Adipose tissue (tissue), 3 donors: Measurements from ENCODE around the gene VWA8. TPM values are rescaled to one million over a fixed set of nuclear protein-coding genes. Genes with fewer than 3 reads are reported as not detected.
"Not testable (repeated sequence)": the region's sequence is repeated elsewhere in the genome, so short reads cannot be mapped to it uniquely, and the experiment has no call there.

Experiments used
- H3K27ac ChIP-seq: one replicate; pipeline ENCODE4 v1.5.1; 2013; ENCODE audit warnings: low read depth, low read length
- WGBS, 3 donors: extraction: QIAGEN DNeasy Blood & Tissue Kit; methylation state at CpG; one replicate each; pipeline ENCODE4 v1.1.7; 2013; 5-methylcytosine and 5-hydroxymethylcytosine counted together
- polyA plus RNA-seq, 3 donors: library from polyadenylated mRNA; stranded (reverse); fragments of 200-250 nt; gene quantifications; one replicate each; pipeline ENCODE4 v1.2.3, GENCODE V29; 2013
- donor health status: healthy with polysubstance abuse.
- donor health status: Bipolar disorder and iron deficiency.
- donor health status: healthy.

VWA8 gene
- polyA plus RNA-seq, 3 donors = 4.5 to 7.7 (median 5.1) TPM

DNA sequence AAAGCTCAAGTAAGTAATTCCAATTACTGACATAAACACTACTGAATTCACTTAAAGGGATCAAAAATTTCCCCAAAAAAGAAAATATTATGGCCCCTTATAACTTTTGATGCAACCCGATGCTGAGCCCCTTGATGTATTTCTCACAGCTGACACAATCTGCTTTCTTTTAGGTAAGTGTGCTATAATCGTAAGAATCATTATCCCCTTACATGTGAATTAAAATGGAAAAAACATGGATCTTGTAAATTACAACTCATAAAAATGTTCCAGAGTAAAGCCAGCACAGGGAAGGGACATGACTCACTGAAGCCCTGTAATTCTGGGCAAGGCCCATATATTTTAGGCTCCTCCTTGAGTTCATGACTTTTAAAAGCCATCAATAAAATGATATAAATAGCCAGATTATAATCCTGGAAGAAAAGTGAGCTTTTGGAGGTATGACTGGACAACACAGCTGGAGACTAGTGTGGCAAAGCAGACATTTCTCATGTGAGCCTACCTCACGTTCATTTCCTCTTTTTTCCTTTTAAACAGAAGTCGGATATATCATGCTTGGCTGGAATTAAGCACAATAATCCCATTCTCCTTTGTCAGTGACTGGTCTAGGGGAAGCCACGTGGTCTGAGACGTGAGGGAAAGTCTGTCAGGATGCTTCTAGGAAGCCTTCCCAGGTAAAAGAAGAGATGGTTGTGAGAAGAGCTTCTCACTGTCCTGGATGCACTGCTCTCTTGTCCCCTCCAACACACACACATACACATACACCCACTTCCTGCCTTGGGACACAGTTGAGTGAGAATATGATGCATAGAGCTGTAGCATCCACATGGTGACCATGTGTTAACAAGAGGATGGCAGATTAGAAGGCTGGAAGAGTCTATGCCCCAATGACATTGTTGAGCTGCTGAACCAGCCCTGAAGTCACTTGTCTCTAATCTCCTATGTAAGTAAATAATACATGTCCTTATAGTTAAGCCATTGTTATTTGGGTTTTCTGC lies 338.2 kb downstream of the VWA8 start:
- no peak overlapping the region for H3K27ac ChIP-seq
- WGBS, 3 donors = 65 to 80% (median 67%) methylated on average over 6 of the region's 6 CpGs

- H3K27ac ChIP-seq = no peak overlapping the region
- 79 to 82% (median 80%) methylated on average over 5 of the region's 5 CpGs for WGBS, 3 donors
Observed at GRCh38 chr13:41621716-41622431, 339.0 kb downstream of the VWA8 start.

- 97 to 99% (median 97%) methylated on average over 5 of the region's 5 CpGs for WGBS, 3 donors
- H3K27ac ChIP-seq = not testable (repeated sequence)
Observed at GRCh38 chr13:41617633-41618032, 343.3 kb downstream of the VWA8 start.

DNA sequence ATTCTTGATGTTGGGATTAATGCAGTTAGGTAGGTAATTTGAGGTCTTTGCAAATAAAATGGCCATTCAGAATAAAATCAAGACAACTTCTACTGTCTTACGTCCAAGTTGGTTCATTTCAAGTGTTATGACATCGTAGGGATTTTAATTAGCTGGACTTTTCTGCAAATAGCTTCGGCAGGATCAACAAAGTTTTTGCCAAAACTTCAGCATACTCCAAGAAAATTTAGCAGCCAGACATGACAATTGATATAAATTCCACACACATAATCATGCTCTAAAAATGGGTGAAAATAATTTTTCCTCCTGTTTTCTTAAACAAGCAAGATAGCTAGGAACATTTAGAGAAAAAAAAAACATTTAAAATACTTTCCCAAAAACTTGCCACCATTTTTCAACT lies 344.8 kb downstream of the VWA8 start:
- 78 to 90% (median 80%) methylated on average over 3 of the region's 3 CpGs for WGBS, 3 donors
- no peak overlapping the region for H3K27ac ChIP-seq

DNA sequence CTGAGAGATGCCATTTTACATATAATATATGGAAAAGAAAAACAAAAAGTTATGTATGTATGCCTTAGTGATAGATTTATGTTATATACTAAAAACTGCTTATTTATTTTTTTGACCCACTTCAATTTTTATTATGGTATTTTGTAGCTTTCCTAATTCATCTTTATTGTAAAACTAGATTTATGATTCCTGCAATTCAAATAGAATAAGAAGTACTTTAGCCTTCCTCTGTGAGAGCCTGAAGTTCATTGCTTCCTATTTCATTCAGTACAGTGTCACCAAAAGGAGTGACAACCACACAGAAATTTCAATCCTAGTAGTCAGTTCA lies 345.4 kb downstream of the VWA8 start:
- H3K27ac ChIP-seq = no peak overlapping the region

- WGBS, 3 donors = 75 to 93% (median 81%) methylated on average over 7 of the region's 7 CpGs
- H3K27ac ChIP-seq = no peak overlapping the region
Observed at GRCh38 chr13:41614671-41615527, 346.0 kb downstream of the VWA8 start.

DNA sequence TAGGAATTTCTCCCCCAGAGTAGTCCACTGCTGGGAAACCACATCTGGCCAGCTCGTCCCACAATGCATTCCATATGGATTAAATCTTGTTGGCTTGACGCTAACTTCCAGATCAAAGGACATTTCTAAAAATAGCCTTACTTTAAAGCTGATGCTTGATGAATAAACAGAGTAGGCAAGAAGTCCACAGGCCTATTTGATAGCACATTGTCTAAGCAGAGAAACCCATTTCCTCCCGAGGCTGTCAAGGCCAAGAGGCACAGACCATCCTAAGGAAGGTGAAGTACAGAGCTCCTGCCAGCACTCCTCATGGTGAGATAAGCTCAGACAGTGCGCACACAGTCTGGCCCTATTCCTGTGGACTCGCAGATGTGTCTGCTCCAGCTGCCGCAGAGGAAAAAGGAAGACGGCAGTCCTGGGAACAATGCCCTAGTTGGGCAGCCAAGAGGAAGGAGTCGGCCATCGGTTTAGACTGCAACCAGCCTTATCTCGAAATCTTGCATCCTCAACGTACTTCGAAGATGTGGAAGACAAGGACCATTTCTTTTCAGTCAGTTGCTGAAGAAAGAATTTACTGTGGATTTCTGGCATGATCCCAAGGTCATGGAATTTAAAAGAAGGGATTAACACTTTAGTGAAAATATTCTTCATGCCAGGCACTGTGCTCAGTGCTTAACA lies 346.8 kb downstream of the VWA8 start:
- WGBS, 3 donors = 31 to 52% (median 45%) methylated on average over 12 of the region's 12 CpGs

DNA sequence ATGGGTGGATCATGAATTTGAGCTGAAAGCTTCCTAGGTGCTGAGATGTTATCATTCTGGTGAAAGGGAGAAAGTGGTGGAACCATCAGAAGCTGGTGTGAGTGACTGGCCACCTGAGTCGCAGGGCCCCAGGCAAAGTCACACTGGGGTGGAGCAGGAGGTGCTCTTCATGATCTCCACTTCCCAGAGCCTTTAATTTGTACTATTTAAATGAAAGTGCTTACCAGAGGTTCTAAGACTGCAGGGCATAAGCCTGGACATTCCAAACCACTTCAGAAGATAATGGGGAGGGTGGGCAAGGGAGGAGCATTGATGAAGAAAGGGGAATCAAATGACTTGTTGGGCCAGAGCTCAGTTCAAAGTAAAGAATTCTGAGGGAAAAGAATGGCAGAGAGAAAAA lies 347.4 kb downstream of the VWA8 start:
- 88 to 92% (median 92%) methylated on average over 1 of the region's 1 CpG for WGBS, 3 donors
- H3K27ac ChIP-seq = no peak overlapping the region

More for the DNA sequence above, 346.8 kb downstream of the VWA8 start:
- no peak overlapping the region for H3K27ac ChIP-seq

- WGBS, 3 donors = 93 to 97% (median 94%) methylated on average over 8 of the region's 8 CpGs
- no peak overlapping the region for H3K27ac ChIP-seq
Observed at GRCh38 chr13:41611385-41611784, 349.5 kb downstream of the VWA8 start.

DNA sequence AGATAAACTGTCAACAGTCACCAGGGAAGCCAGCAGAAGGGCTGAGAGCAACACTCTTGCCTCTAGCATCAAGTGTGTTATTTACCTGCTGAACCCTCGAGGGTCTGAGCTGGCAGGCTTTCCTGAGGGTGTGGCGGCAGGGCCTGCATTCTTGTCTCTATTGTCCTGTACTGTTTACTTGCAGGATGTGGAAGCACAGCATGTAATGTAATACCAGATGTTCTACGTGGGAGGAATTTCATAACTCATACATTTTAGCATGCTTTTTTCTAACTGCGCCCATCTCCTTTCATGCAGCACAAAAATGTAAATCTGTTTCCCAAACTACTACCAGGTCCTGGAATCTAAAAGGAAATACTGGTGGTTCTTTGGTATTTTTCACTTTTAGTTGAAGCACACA lies 350.5 kb downstream of the VWA8 start:
- H3K27ac ChIP-seq = no peak overlapping the region

DNA sequence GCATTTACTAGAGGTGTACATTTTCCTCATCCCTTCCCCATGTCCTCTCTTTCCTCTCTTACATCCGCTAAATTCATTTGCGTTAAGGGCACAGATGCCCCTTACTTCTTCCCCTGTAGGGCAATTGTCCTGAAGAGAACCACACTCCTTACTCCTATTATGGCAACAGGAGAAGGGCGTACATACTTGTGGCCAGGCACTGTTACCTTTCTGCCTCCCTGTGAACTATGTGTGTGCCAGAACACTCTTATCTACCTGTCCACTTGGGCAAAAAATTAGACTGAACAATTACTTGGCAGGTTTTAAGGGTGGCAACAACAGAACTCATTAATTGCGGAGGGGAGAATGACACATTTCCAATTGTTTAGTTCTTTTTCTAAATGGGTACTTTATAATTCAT lies 351.1 kb downstream of the VWA8 start:
- WGBS, 3 donors = 84 to 89% (median 89%) methylated on average over 4 of the region's 4 CpGs
- no peak overlapping the region for H3K27ac ChIP-seq

More for the DNA sequence above, 350.5 kb downstream of the VWA8 start:
- 53 to 84% (median 66%) methylated on average over 4 of the region's 4 CpGs for WGBS, 3 donors

- WGBS, 3 donors = 67 to 92% (median 83%) methylated on average over 1 of the region's 1 CpG
- no peak overlapping the region for H3K27ac ChIP-seq
Observed at GRCh38 chr13:41608839-41609177, 352.1 kb downstream of the VWA8 start.

DNA sequence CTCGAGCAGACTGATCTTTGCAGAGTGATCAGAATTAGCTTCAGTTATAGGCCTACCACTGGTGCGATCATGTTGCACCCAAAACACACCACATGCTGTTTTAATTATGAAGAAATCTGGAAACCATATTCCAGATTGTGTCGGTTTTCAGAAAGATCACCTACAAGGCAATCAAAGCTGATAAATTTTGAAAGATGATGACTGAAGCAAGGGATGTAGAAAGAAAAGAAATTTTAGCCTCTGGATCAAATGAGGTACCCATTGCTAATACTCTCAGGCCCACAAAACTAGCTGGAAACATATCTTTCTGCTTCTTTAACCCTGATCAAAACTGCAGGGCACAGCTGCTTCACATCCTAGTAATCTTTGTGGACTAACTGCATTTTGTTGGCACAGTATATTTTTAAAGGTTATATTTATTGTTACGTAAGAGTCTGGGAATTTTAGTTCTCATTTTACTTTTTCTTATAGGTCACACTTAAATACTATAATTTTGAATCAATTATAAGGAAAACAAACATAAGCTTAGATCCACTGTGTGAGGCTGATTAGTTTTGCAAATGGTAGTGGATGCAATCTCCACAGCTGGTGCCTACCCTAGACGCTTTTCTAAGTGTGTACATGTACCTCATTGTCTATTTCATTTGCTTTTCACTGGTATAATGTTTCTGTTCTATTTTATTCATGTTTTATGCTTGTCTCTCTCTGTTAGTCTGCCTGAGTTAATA lies 352.6 kb downstream of the VWA8 start:
- 93 to 95% (median 93%) methylated on average over 5 of the region's 5 CpGs for WGBS, 3 donors
- H3K27ac ChIP-seq = no peak overlapping the region

DNA sequence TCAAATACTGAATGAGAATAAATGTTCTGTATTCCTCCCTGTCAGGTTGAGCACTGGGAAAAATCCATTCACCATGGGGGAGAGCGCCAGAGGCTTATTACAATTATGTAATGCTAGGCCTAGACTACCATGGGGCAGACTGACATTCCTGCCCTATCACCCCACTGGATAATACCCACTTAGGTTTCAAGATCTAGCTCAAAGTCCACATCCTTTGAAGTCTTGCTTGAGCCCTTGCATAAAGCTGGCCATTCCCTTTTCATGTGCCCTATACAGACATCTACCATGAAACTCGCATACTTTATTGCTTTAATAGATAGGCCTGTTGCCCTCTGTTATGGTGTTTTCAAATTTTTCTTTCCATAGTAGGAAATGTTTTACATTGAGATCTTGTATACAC lies 354.3 kb downstream of the VWA8 start:
- 84 to 97% (median 88%) methylated on average over 2 of the region's 2 CpGs for WGBS, 3 donors
- no peak overlapping the region for H3K27ac ChIP-seq

GRCh38 chr13:41605319-41606285 lies 355.3 kb downstream of the VWA8 start:
- H3K27ac ChIP-seq = no peak overlapping the region
- WGBS, 3 donors = 83 to 93% (median 93%) methylated on average over 5 of the region's 5 CpGs

DNA sequence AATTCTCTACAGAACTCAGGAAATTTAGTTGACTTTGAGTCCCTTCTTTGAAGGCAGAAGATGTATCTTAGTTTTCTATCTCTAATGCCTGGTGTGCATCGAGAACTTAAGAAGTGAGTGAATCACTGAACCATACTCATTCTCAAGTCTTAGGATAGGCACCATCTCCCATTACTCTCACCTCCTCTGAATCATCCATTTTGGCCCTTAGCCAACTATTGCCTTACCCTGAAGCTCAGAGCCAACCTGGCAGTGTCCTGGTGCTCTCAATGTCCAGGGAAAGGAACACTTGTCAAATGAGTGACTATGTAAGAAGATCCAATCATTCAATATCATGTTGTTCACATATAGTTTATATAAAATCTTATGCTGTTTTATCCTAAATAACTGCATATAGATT lies 357.0 kb downstream of the VWA8 start:
- H3K27ac ChIP-seq = no peak overlapping the region
- WGBS, 3 donors = 92 to 97% (median 97%) methylated on average over 1 of the region's 1 CpG
